OCI-LY7 (cell line): ENCODE measurements around the gene CPXM1. TPM values are rescaled to one million over a fixed set of nuclear protein-coding genes. Genes with fewer than 3 reads are reported as not detected.
A peak's percentile ranks its signal among the peaks of the same experiment; 100 is the strongest.

Experiments used
- BruUV-seq: library from RNA; stranded (reverse); fragments of 400-500 nt; replicated peaks from 2 replicates; lab custom pipeline; 2021; lab: Mats Ljungman, UMichigan
- CTCF ChIA-PET: fragments of 300-600 bp; sonication (Branson Sonifier 250); formaldehyde crosslinking; loops from one replicate; lab custom pipeline; 2022; ENCODE audit warnings: antibody characterized with exemption; ENCODE audit not compliant: unreplicated experiment; lab: Charles Lee
- POLR2A ChIA-PET: fragments of 300-600 bp; sonication (Branson Sonifier 250); formaldehyde crosslinking; loops from one replicate; lab custom pipeline; 2022; ENCODE audit warnings: antibody characterized with exemption; lab: Charles Lee
- DNase-seq: peaks from one replicate; pipeline ENCODE4 v3.0.0-alpha.2; 2015; ENCODE audit warnings: low spot score
- H2AFZ ChIP-seq: fragments of 200-600 bp; sonication (generic), shearing (Covaris generic); 2 replicates; pipeline ENCODE4 v1.6.1; 2014; ENCODE audit warnings: mild to moderate bottlenecking, antibody characterized with exemption, low read length, moderate library complexity
- H3K27ac ChIP-seq: fragments of 200-600 bp; sonication (generic); 2 replicates; pipeline ENCODE4 v1.5.1; 2014; ENCODE audit warnings: mixed run types, low read depth, mild to moderate bottlenecking, moderate library complexity, low read length, inconsistent platforms; ENCODE audit not compliant: poor library complexity, severe bottlenecking
- H3K36me3 ChIP-seq: fragments of 200-600 bp; sonication (generic); 2 replicates; pipeline ENCODE4 v1.6.1; 2014; ENCODE audit warnings: mild to moderate bottlenecking, antibody characterized with exemption, low read length, moderate library complexity, mixed read lengths; ENCODE audit not compliant: insufficient read depth
- H3K4me1 ChIP-seq: fragments of 200-600 bp; sonication (generic); 2 replicates; pipeline ENCODE4 v1.5.1; 2014; ENCODE audit warnings: mild to moderate bottlenecking, low read length; ENCODE audit not compliant: insufficient read depth, poor library complexity, severe bottlenecking
- H3K4me2 ChIP-seq: fragments of 200-600 bp; sonication (generic); 2 replicates; pipeline ENCODE4 v1.6.1; 2014; ENCODE audit warnings: mild to moderate bottlenecking, low read length
- H3K4me3 ChIP-seq: fragments of 200-600 bp; sonication (generic); 2 replicates; pipeline ENCODE4 v1.5.1; 2014; ENCODE audit warnings: mild to moderate bottlenecking, low read depth, low read length; ENCODE audit not compliant: poor library complexity, severe bottlenecking
- H3K79me2 ChIP-seq: fragments of 200-600 bp; sonication (generic); 2 replicates; pipeline ENCODE4 v1.6.1; 2016; ENCODE audit warnings: low read depth, mild to moderate bottlenecking, low read length, moderate library complexity, mixed read lengths; ENCODE audit not compliant: insufficient read depth
- H3K9me2 ChIP-seq: fragments of 200-600 bp; sonication (generic); 2 replicates; pipeline ENCODE4 v1.6.1; 2016; ENCODE audit warnings: mild to moderate bottlenecking, low read length, mixed read lengths; ENCODE audit not compliant: insufficient read depth
- H3K9me3 ChIP-seq: fragments of 200-600 bp; sonication (generic); 2 replicates; pipeline ENCODE4 v1.6.1; 2014; ENCODE audit warnings: mild to moderate bottlenecking, mixed run types, low read length, mixed read lengths
- H4K20me1 ChIP-seq: fragments of 200-600 bp; sonication (generic); 2 replicates; pipeline ENCODE4 v1.6.1; 2014; ENCODE audit warnings: mild to moderate bottlenecking, antibody characterized with exemption, low read length, moderate library complexity, mixed read lengths; ENCODE audit not compliant: insufficient read depth
- CTCF ChIP-seq: fragments of 200-600 bp; sonication (generic); conservative IDR thresholded peaks from 2 replicates; pipeline ENCODE4 v1.5.1; 2014; ENCODE audit warnings: mild to moderate bottlenecking, antibody characterized with exemption, low read length, moderate library complexity, mixed read lengths
- EZH2phosphoT487 ChIP-seq: fragments of 200-600 bp; sonication (generic); IDR thresholded peaks from 2 replicates; pipeline ENCODE4 v1.6.1; 2018; ENCODE audit warnings: low read depth, borderline replicate concordance, mild to moderate bottlenecking, mixed run types, antibody characterized with exemption, low read length, moderate library complexity, mixed read lengths
- intact Hi-C: fragments of 100-400 bp; cut with micrococcal nuclease; formaldehyde crosslinking; loops from one replicate; pipeline ENCODE4 v1.10.0; 2022; ENCODE audit not compliant: unreplicated experiment
- total RNA-seq, 2 experiments: library from RNA; depleted of rRNA in 1 of 2; stranded (reverse); fragments of >200 nt in 1 of 2; shearing (Covaris generic) in 1 of 2; gene quantifications; 2 replicates each; pipeline ENCODE4 v1.2.3, GENCODE V29; 2014 to 2022

The CPXM1 gene
- total RNA-seq, 2 experiments from 2014 or later: not detected

GRCh38 chr20:2840967-2841531 lies 40.6 kb upstream of the CPXM1 start:
- H2AFZ ChIP-seq: peak overlapping the region; percentile 56
- H3K4me2 ChIP-seq: peak overlapping the region; percentile 82
- no peaks in the 10 kb centered on the region for H3K79me2 ChIP-seq
- ChIA-PET POLR2A (no interaction called here), CTCF (interaction anchor here (0.5 kb wide), 1 partner anchor 205 kb away, joined by 3 read pairs; no protein-coding TSS in a partner anchor)
- TSS peak; percentile 83 for BruUV-seq
- peaks cover 10% of the 10 kb centered on the region for H3K4me1 ChIP-seq
- peak overlapping the region; percentile 92 for H3K4me3 ChIP-seq
- intact Hi-C loops: no loop called here
- no peaks in the 10 kb centered on the region for H3K36me3 ChIP-seq
- DNase-seq: peak; percentile 33
- no peaks in the 10 kb centered on the region for H4K20me1 ChIP-seq
- H3K27ac ChIP-seq: no peak overlapping the region
- TF ChIP-seq EZH2phosphoT487: no peak
- TF ChIP-seq CTCF: no peak
- no peaks in the 10 kb centered on the region for H3K9me2 ChIP-seq
- H3K9me3 ChIP-seq: no peaks in the 10 kb centered on the region

GRCh38 chr20:2840138-2840966 lies 39.9 kb upstream of the CPXM1 start, which contains the start of the genes PCED1A and VPS16:
Gene PCED1A (minus strand): TSS chr20:2840655. CDS start chr20:2839912, 743 bp downstream.
Gene VPS16 (plus strand): TSS chr20:2840745. CDS start chr20:2840775, 30 bp downstream.
- H2AFZ ChIP-seq: peak within 1 kb of the TSS; percentile 99
- H3K79me2 ChIP-seq: no peaks in the 10 kb centered on the region
- no peaks in the 10 kb centered on the region for H3K9me2 ChIP-seq
- H3K4me2 ChIP-seq: peak within 1 kb of the TSS; percentile 85
- intact Hi-C loops: no loop called here
- no peak within 1 kb of the TSS for H3K27ac ChIP-seq
- H4K20me1 ChIP-seq: no peaks in the 10 kb centered on the region
- peak; percentile 85 for DNase-seq
- peak within 1 kb of the TSS; percentile 92 for H3K4me3 ChIP-seq
- no TSS peak for BruUV-seq
- H3K4me1 ChIP-seq: peaks cover 10% of the 10 kb centered on the region
- H3K36me3 ChIP-seq: no peaks in the 10 kb centered on the region
- TF ChIP-seq EZH2phosphoT487 (no peak), CTCF (no peak)
- no peaks in the 10 kb centered on the region for H3K9me3 ChIP-seq
- POLR2A ChIA-PET: no interaction called here
- CTCF ChIA-PET: no interaction called here
